HCT116 (cell line): ENCODE results near the gene TIGIT. TPM values are rescaled to one million over a fixed set of nuclear protein-coding genes. Genes with fewer than 3 reads are reported as not detected.

ENCODE experiments used
- ATAC-seq: fragments of 200-7000 bp; cut with Tn5 transposase; 2 replicates; pipeline ENCODE4 v1.9.1; 2020; ENCODE audit warnings: mild to moderate bottlenecking, moderate library complexity
- BruUV-seq: library from RNA; stranded (reverse); fragments of 400-500 nt; replicated peaks from 2 replicates; lab custom pipeline; 2021; lab: Mats Ljungman, UMichigan
- CTCF ChIA-PET: fragments of 300-600 bp; sonication (Branson Sonifier 250); formaldehyde crosslinking; loops from one replicate; lab custom pipeline; 2021; ENCODE audit warnings: antibody characterized with exemption; lab: Charles Lee
- POLR2A ChIA-PET: fragments of 300-600, 350-600 bp; sonication (Branson Sonifier 250); formaldehyde crosslinking; loops from one replicate; lab custom pipeline; 2021; ENCODE audit warnings: antibody characterized with exemption; lab: Charles Lee
- RAD21 ChIA-PET, 2 experiments: fragments of 300-600 bp; sonication (Branson Sonifier 250); formaldehyde crosslinking; loops; one replicate each; lab custom pipeline; 2023; ENCODE audit warnings: low total read pairs in 2 of 2; ENCODE audit not compliant: uncharacterized antibody in 2 of 2, unreplicated experiment in 2 of 2, low non-redundant PET in 1 of 2; lab: Charles Lee
- DNase-seq: peaks from one replicate; pipeline ENCODE4 v3.0.0-alpha.2; 2010; ENCODE audit warnings: low read depth, low spot score
- H2AFZ ChIP-seq: fragments of 200-600 bp; shearing (Covaris generic), sonication (generic); 2 replicates; pipeline ENCODE4 v1.6.1; 2017; ENCODE audit warnings: low read depth, mixed run types, mixed read lengths, antibody characterized with exemption, low read length; ENCODE audit not compliant: poor library complexity, severe bottlenecking
- H3K27ac ChIP-seq: 2 replicates; pipeline ENCODE4 v1.5.1; 2012; ENCODE audit warnings: low read depth, low read length
- H3K27me3 ChIP-seq: fragments of 200-600 bp; sonication (generic); 2 replicates; pipeline ENCODE4 v1.6.1; 2016; ENCODE audit warnings: mixed run types, low read length, mixed read lengths; ENCODE audit not compliant: insufficient read depth
- H3K36me3 ChIP-seq, 2 experiments: fragments of 200-500 bp in 1 of 2; fragments of 200-600 bp in 1 of 2; sonication (Bioruptor generic) in 1 of 2; sonication (generic) in 1 of 2; 2 replicates each; pipeline versions ENCODE4 v1.5.1 to v1.6.1; 2014 to 2016; ENCODE audit warnings: low read length in 2 of 2, inconsistent platforms in 1 of 2, mixed read lengths in 1 of 2, mixed run types in 1 of 2; ENCODE audit not compliant: insufficient read depth in 2 of 2, control insufficient read depth in 1 of 2
- H3K4me1 ChIP-seq, 2 experiments: fragments of 200-600 bp in 1 of 2; sonication (generic) in 1 of 2; 2 replicates each; pipeline versions ENCODE4 v1.5.1 to v1.6.1; 2012 to 2017; ENCODE audit warnings: low read length in 2 of 2, inconsistent platforms in 1 of 2, mild to moderate bottlenecking in 1 of 2, mixed read lengths in 1 of 2, mixed run types in 1 of 2, moderate library complexity in 1 of 2; ENCODE audit not compliant: insufficient read depth in 2 of 2, control insufficient read depth in 1 of 2
- H3K4me2 ChIP-seq: fragments of 200-600 bp; sonication (generic); 2 replicates; pipeline ENCODE4 v1.6.1; 2017; ENCODE audit warnings: mixed run types, low read length, mixed read lengths
- H3K4me3 ChIP-seq, 2 experiments: fragments of 200-600 bp in 1 of 2; sonication (generic) in 1 of 2; replicated peaks in 1 of 2; 2 replicates each; pipeline ENCODE4 v1.5.1; 2011 to 2016; ENCODE audit warnings: low read length in 2 of 2, control low read depth in 1 of 2, low read depth in 1 of 2, mild to moderate bottlenecking in 1 of 2, mixed read lengths in 1 of 2, mixed run types in 1 of 2
- H3K79me2 ChIP-seq: fragments of 200-600 bp; sonication (generic); 2 replicates; pipeline ENCODE4 v1.6.1; 2017; ENCODE audit warnings: mild to moderate bottlenecking, mixed run types, low read length, moderate library complexity, mixed read lengths; ENCODE audit not compliant: insufficient read depth
- H3K9ac ChIP-seq: fragments of 200-600 bp; sonication (generic); 2 replicates; pipeline ENCODE4 v1.6.1; 2016; ENCODE audit warnings: low read length, mixed read lengths
- H3K9me2 ChIP-seq: fragments of 200-600 bp; sonication (generic), shearing (Covaris generic); 2 replicates; pipeline ENCODE4 v1.6.1; 2017; ENCODE audit warnings: mixed run types, mild to moderate bottlenecking, moderate library complexity; ENCODE audit not compliant: insufficient read depth
- H3K9me3 ChIP-seq, 2 experiments: fragments of 200-500 bp in 1 of 2; fragments of 200-600 bp in 1 of 2; sonication (Bioruptor generic) in 1 of 2; sonication (generic) in 1 of 2; 2 replicates each; pipeline ENCODE4 v1.6.1; 2014 to 2017; ENCODE audit warnings: low read length in 2 of 2, mixed read lengths in 2 of 2, inconsistent platforms in 1 of 2, low read depth in 1 of 2, mild to moderate bottlenecking in 1 of 2, mixed run types in 1 of 2, moderate library complexity in 1 of 2; ENCODE audit not compliant: control insufficient read depth in 1 of 2, insufficient read depth in 1 of 2
- H4K20me1 ChIP-seq: fragments of 200-600 bp; sonication (generic), shearing (Covaris generic); 2 replicates; pipeline ENCODE4 v1.6.1; 2017; ENCODE audit warnings: mixed run types, mild to moderate bottlenecking, moderate library complexity; ENCODE audit not compliant: insufficient read depth
- CBX3 ChIP-seq: IDR thresholded peaks from 2 replicates; pipeline ENCODE4 v1.6.1; 2012; ENCODE audit warnings: low read depth
- CEBPB ChIP-seq: IDR thresholded peaks from 2 replicates; pipeline ENCODE4 v1.6.1; 2012; ENCODE audit warnings: low read depth
- EGR1 ChIP-seq: IDR thresholded peaks from 2 replicates; pipeline ENCODE4 v1.6.1; 2012; ENCODE audit warnings: low read depth
- SIN3A ChIP-seq: IDR thresholded peaks from 2 replicates; pipeline ENCODE4 v1.6.1; 2012; ENCODE audit warnings: low read depth
- SRF ChIP-seq: IDR thresholded peaks from 2 replicates; pipeline ENCODE4 v1.6.1; 2012; ENCODE audit warnings: low read depth
- YY1 ChIP-seq: IDR thresholded peaks from 2 replicates; pipeline ENCODE4 v1.6.1; 2011; ENCODE audit warnings: low read length, low read depth, moderate library complexity, mild to moderate bottlenecking; ENCODE audit not compliant: insufficient replicate concordance; ENCODE audit errors: extremely low read depth
- ZFX ChIP-seq: fragments of 450-650 bp; IDR thresholded peaks from 2 replicates; pipeline ENCODE4 v1.6.1; 2017
- ZNF274 ChIP-seq: fragments of 200-500 bp; sonication (Bioruptor generic); IDR thresholded peaks from 2 replicates; pipeline ENCODE4 v1.6.1; 2014; ENCODE audit warnings: mild to moderate bottlenecking, low read depth, low read length, inconsistent platforms
- intact Hi-C: fragments of 100-400 bp; cut with micrococcal nuclease; formaldehyde crosslinking; loops from 2 replicates; pipeline ENCODE4 v1.10.0; 2022
- total RNA-seq: library from RNA; stranded (reverse); gene quantifications from one replicate; pipeline ENCODE4 v1.2.1, GENCODE V29; 2021; ENCODE audit not compliant: unreplicated experiment
- TF ChIP-seq, protein P1 (sequence below): IDR thresholded peaks from 2 replicates; pipeline ENCODE4 v1.6.1; 2011; ENCODE audit warnings: mild to moderate bottlenecking, low read length, moderate library complexity; ENCODE audit not compliant: insufficient replicate concordance; ENCODE audit errors: extremely low read depth
- TF ChIP-seq, protein P2 (sequence below), 3 experiments: fragments of 200-600 bp in 1 of 3; sonication (generic) in 1 of 3; IDR thresholded peaks in 2 of 3; conservative IDR thresholded peaks in 1 of 3; 2 replicates each; pipeline ENCODE4 v1.5.1; 2012 to 2017; ENCODE audit warnings: low read depth in 2 of 3, low read length in 2 of 3, antibody characterized with exemption in 1 of 3, borderline replicate concordance in 1 of 3, control low read depth in 1 of 3, mild to moderate bottlenecking in 1 of 3, mixed read lengths in 1 of 3, mixed run types in 1 of 3, moderate library complexity in 1 of 3; ENCODE audit not compliant: insufficient read depth in 1 of 3

Gene TIGIT
- total RNA-seq, 1 experiment from 2014 or later = 0.07 TPM

DNA sequence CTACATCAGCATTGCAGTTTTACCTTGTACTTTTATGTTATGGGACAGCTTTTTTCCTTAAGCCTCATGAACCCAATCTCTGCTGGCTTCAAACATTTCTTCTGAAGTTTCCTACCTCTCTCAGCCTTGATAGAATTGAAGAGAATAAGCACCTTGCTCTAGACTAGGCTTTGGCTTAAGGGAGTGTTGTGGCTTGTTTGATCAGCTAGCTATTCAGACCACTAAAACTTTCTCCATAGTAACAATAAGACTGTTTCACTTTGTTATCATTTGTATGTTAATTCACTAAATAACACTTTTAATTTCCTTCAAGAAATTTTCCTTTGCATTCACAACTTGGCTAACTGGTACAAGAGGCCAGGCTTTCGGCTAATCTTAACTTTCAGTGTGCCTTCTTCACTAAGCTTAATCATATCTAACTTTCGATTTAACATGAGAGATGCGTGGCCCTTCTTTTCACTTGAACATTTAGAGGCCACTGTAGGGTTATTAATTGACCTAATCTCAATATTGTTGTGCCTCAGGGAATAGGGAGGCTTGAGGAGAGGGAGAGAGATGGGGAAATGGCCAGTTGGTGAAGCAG lies 8.1 kb upstream of the TIGIT start:
- H3K4me3 ChIP-seq = no peak overlapping the region
- no peak overlapping the region for H3K9ac ChIP-seq
- POLR2A ChIA-PET = no interaction called here
- no TSS peak for BruUV-seq
- no peak for ATAC-seq
- H3K27ac ChIP-seq = no peak overlapping the region
- no peak for TF ChIP-seq SIN3A
- TF ChIP-seq YY1 = no peak
- TF ChIP-seq, protein P1, sequence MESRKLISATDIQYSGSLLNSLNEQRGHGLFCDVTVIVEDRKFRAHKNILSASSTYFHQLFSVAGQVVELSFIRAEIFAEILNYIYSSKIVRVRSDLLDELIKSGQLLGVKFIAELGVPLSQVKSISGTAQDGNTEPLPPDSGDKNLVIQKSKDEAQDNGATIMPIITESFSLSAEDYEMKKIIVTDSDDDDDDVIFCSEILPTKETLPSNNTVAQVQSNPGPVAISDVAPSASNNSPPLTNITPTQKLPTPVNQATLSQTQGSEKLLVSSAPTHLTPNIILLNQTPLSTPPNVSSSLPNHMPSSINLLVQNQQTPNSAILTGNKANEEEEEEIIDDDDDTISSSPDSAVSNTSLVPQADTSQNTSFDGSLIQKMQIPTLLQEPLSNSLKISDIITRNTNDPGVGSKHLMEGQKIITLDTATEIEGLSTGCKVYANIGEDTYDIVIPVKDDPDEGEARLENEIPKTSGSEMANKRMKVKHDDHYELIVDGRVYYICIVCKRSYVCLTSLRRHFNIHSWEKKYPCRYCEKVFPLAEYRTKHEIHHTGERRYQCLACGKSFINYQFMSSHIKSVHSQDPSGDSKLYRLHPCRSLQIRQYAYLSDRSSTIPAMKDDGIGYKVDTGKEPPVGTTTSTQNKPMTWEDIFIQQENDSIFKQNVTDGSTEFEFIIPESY = no peak
- TF ChIP-seq SRF = no peak
- TF ChIP-seq CBX3 = no peak
- TF ChIP-seq EGR1 = no peak
- no peak for TF ChIP-seq ZNF274
- TF ChIP-seq CEBPB = no peak
- no peak for TF ChIP-seq ZFX
- TF ChIP-seq, protein P2, sequence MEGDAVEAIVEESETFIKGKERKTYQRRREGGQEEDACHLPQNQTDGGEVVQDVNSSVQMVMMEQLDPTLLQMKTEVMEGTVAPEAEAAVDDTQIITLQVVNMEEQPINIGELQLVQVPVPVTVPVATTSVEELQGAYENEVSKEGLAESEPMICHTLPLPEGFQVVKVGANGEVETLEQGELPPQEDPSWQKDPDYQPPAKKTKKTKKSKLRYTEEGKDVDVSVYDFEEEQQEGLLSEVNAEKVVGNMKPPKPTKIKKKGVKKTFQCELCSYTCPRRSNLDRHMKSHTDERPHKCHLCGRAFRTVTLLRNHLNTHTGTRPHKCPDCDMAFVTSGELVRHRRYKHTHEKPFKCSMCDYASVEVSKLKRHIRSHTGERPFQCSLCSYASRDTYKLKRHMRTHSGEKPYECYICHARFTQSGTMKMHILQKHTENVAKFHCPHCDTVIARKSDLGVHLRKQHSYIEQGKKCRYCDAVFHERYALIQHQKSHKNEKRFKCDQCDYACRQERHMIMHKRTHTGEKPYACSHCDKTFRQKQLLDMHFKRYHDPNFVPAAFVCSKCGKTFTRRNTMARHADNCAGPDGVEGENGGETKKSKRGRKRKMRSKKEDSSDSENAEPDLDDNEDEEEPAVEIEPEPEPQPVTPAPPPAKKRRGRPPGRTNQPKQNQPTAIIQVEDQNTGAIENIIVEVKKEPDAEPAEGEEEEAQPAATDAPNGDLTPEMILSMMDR (IDR thresholded peaks at IDR 0.05 in 2 of 3, conservative IDR thresholded peaks at IDR 0.05 in 1 of 3; ENCODE audit: borderline replicate concordance in 1 of 3, insufficient read depth in 1 of 3, low read depth in 2 of 3, low read length in 2 of 3) = no peak
- RAD21 ChIA-PET = no interaction called here
- CTCF ChIA-PET = interaction anchor here (0.8 to 1.6 kb wide), 2 partner anchors 13 to 51 kb away, joined by 3 read pairs; no protein-coding TSS in a partner anchor
- H3K4me1 ChIP-seq = peaks cover 0 to 2% of the 10 kb centered on the region in 2 experiments; a peak in 1 of 4 replicates
- H4K20me1 ChIP-seq = no peaks in the 10 kb centered on the region; the same call in 1 of the 2 replicates
- intact Hi-C loops = no loop called here
- H2AFZ ChIP-seq = no peak overlapping the region
- H3K4me2 ChIP-seq = no peak overlapping the region
- H3K79me2 ChIP-seq = no peaks in the 10 kb centered on the region
- no peaks in the 10 kb centered on the region for H3K9me2 ChIP-seq
- DNase-seq = no peak
- H3K9me3 ChIP-seq = no peaks in the 10 kb centered on the region
- no peaks in the 10 kb centered on the region for H3K36me3 ChIP-seq
- H3K27me3 ChIP-seq = no peaks in the 10 kb centered on the region
